Gastrocnemius medialis (tissue), 4 donors: ENCODE measurements around the gene CHM.

Source experiments
- POLR2A ChIP-seq, 2 donors: fragments of 450-650 bp; IDR thresholded peaks; one replicate each; pipeline ENCODE4 v1.6.1; 2017; ENCODE audit warnings: antibody characterized with exemption in 2 of 2, mild to moderate bottlenecking in 2 of 2, moderate library complexity in 2 of 2
- TF ChIP-seq, protein P1 (sequence below), 5 experiments: fragments of 450-650 bp in 3 of 5; fragments of 200-600 bp in 2 of 5; sonication (generic) in 2 of 5; IDR thresholded peaks in 4 of 5; conservative IDR thresholded peaks in 1 of 5; 1 replicate in 4 of 5; 2 replicates in 1 of 5; pipeline ENCODE4 v1.5.1; 2016 to 2019; ENCODE audit warnings: antibody characterized with exemption in 5 of 5, mild to moderate bottlenecking in 3 of 5, moderate library complexity in 3 of 5

DNA sequence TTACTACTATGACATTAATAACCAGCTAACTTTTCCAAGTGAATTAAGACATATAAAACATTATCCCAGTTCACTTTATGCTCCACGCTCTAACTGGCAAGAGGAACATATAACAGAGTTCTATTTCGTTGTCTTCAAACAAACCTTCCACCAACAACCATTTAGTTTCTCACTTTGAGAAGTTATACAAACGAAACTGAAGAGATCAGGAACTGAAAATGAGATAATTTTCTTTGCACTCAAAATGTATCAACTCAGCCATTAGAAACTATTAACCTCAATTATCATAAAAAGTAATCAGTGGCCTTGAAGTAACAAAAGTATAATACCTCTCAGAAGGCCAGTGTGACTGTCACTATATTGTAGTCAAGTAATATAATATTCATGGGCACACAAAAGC, 70.1 kb downstream of the CHM start:
- TF ChIP-seq, protein P1, sequence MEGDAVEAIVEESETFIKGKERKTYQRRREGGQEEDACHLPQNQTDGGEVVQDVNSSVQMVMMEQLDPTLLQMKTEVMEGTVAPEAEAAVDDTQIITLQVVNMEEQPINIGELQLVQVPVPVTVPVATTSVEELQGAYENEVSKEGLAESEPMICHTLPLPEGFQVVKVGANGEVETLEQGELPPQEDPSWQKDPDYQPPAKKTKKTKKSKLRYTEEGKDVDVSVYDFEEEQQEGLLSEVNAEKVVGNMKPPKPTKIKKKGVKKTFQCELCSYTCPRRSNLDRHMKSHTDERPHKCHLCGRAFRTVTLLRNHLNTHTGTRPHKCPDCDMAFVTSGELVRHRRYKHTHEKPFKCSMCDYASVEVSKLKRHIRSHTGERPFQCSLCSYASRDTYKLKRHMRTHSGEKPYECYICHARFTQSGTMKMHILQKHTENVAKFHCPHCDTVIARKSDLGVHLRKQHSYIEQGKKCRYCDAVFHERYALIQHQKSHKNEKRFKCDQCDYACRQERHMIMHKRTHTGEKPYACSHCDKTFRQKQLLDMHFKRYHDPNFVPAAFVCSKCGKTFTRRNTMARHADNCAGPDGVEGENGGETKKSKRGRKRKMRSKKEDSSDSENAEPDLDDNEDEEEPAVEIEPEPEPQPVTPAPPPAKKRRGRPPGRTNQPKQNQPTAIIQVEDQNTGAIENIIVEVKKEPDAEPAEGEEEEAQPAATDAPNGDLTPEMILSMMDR (IDR thresholded peaks at IDR 0.05 in 4 of 5, conservative IDR thresholded peaks at IDR 0.05 in 1 of 5): no peak
- TF ChIP-seq POLR2A (IDR thresholded peaks at IDR 0.05): no peak
